Small intestine (tissue), 7 donors: ENCODE data around the gene IER5. TPM values are rescaled to one million over a fixed set of nuclear protein-coding genes. Genes with fewer than 3 reads are reported as not detected.
A peak's percentile ranks its signal among the peaks of the same experiment; 100 is the strongest.
"Not testable (repeated sequence)": the region's sequence is repeated elsewhere in the genome, so short reads cannot be mapped to it uniquely, and the experiment has no call there.

Experiments
- DNase-seq, 2 donors: peaks; one replicate each; pipeline versions ENCODE4 v3.0.0 to v3.0.0-alpha.2; 2013
- FAIRE-seq: peaks from 2 replicates; lab custom pipeline; 2012; peaks lifted over from hg19 to GRCh38; lab: Jason Lieb, UNC
- H3K27ac ChIP-seq, 3 donors: one replicate each; pipeline ENCODE4 v1.5.1; 2013; ENCODE audit warnings: low read length in 2 of 3, mild to moderate bottlenecking in 2 of 3, control low read depth in 1 of 3, inconsistent platforms in 1 of 3, low read depth in 1 of 3, moderate library complexity in 1 of 3
- H3K27me3 ChIP-seq, 3 donors: one replicate each; pipeline ENCODE4 v1.6.1; 2013; ENCODE audit warnings: low read length in 3 of 3, inconsistent platforms in 1 of 3; ENCODE audit not compliant: control insufficient read depth in 3 of 3, insufficient read depth in 3 of 3
- H3K36me3 ChIP-seq, 3 donors: one replicate each; pipeline ENCODE4 v1.6.1; 2013; ENCODE audit warnings: low read length in 3 of 3, inconsistent platforms in 1 of 3, low read depth in 1 of 3, mild to moderate bottlenecking in 1 of 3, moderate library complexity in 1 of 3; ENCODE audit not compliant: control insufficient read depth in 3 of 3, insufficient read depth in 2 of 3
- H3K4me1 ChIP-seq, 3 donors: one replicate each; pipeline ENCODE4 v1.6.1; 2013; ENCODE audit warnings: low read length in 2 of 3, inconsistent platforms in 1 of 3, low read depth in 1 of 3, mild to moderate bottlenecking in 1 of 3, moderate library complexity in 1 of 3; ENCODE audit not compliant: control insufficient read depth in 3 of 3, insufficient read depth in 2 of 3
- H3K4me3 ChIP-seq, 3 donors: one replicate each; pipeline ENCODE4 v1.5.1; 2013; ENCODE audit warnings: low read length in 3 of 3, control low read depth in 1 of 3, inconsistent platforms in 1 of 3, low read depth in 1 of 3, mild to moderate bottlenecking in 1 of 3, moderate library complexity in 1 of 3
- H3K9me3 ChIP-seq, 2 donors: one replicate each; pipeline ENCODE4 v1.6.1; 2013; ENCODE audit warnings: low read depth in 1 of 2, low read length in 1 of 2; ENCODE audit not compliant: control insufficient read depth in 2 of 2, insufficient read depth in 1 of 2
- WGBS, 3 donors: extraction: QIAGEN DNeasy Blood & Tissue Kit; methylation state at CpG; one replicate each; pipeline ENCODE4 v1.1.7; 2013; 5-methylcytosine and 5-hydroxymethylcytosine counted together
- polyA plus RNA-seq, 4 donors: library from polyadenylated mRNA; stranded (reverse) in 3 of 4; unstranded in 1 of 4; fragments of 200-250 nt in 3 of 4; fragments of 120-200 nt in 1 of 4; gene quantifications; one replicate each; pipeline versions ENCODE4 v1.2.1 to v1.2.3, GENCODE V29; 2013
- donor health status: healthy with polysubstance abuse.
- donor health status: control.
- donor health status: control.
- donor health status: Bipolar disorder and iron deficiency.
- donor health status: healthy.

The IER5 gene
- polyA plus RNA-seq, 4 donors, result 4.5 to 8.9 (median 6.3) TPM

GRCh38 chr1:181108304-181108867 lies 19.9 kb downstream of the IER5 start:
- 20 to 55% (median 35%) methylated on average over 7 of the region's 7 CpGs for WGBS, 3 donors
- no peaks in the 10 kb centered on the region for H3K9me3 ChIP-seq
- H3K27me3 ChIP-seq, result peaks cover 0 to 3% (median 0%) of the 10 kb centered on the region in 3 donors

GRCh38 chr1:181110013-181110412 lies 21.5 kb downstream of the IER5 start:
- 85 to 93% (median 87%) methylated on average over 2 of the region's 2 CpGs for WGBS, 3 donors

More at GRCh38 chr1:181108304-181108867, 19.9 kb downstream of the IER5 start:
- H3K4me3 ChIP-seq, result no peak overlapping the region
- DNase-seq (peak in 1 of 2 donors; percentile 44), FAIRE-seq (no peak)
- H3K36me3 ChIP-seq, result no peaks in the 10 kb centered on the region
- H3K4me1 ChIP-seq, result peaks cover 6 to 36% (median 22%) of the 10 kb centered on the region in 3 donors
- no peak overlapping the region for H3K27ac ChIP-seq

GRCh38 chr1:181111559-181111958 lies 23.1 kb downstream of the IER5 start:
- no peak for DNase-seq
- WGBS, 3 donors, result 79 to 91% (median 89%) methylated on average over 3 of the region's 3 CpGs
- no peak overlapping the region for H3K4me3 ChIP-seq
- H3K4me1 ChIP-seq, result peaks cover 6 to 40% (median 19%) of the 10 kb centered on the region in 3 donors
- no peaks in the 10 kb centered on the region for H3K9me3 ChIP-seq
- no peaks in the 10 kb centered on the region for H3K36me3 ChIP-seq
- FAIRE-seq, result no peak
- H3K27me3 ChIP-seq, result no peaks in the 10 kb centered on the region
- H3K27ac ChIP-seq, result no peak overlapping the region

More at GRCh38 chr1:181110013-181110412, 21.5 kb downstream of the IER5 start:
- DNase-seq (no peak), FAIRE-seq (no peak)
- H3K4me1 ChIP-seq, result peaks cover 6 to 40% (median 19%) of the 10 kb centered on the region in 3 donors
- H3K4me3 ChIP-seq, result no peak overlapping the region
- H3K27me3 ChIP-seq, result peaks cover 0 to 3% (median 0%) of the 10 kb centered on the region in 3 donors
- H3K36me3 ChIP-seq, result no peaks in the 10 kb centered on the region
- H3K27ac ChIP-seq, result no peak overlapping the region
- no peaks in the 10 kb centered on the region for H3K9me3 ChIP-seq

- WGBS, 3 donors, result 60 to 69% (median 63%) methylated on average over 10 of the region's 10 CpGs
- FAIRE-seq (no peak), DNase-seq (peak; percentile 88 to 97)
- peaks cover 6 to 42% (median 21%) of the 10 kb centered on the region in 3 donors for H3K4me1 ChIP-seq
- no peaks in the 10 kb centered on the region for H3K36me3 ChIP-seq
- H3K27ac ChIP-seq, result peak overlapping the region in 2 of 3 donors; percentile 34 to 45
- no peaks in the 10 kb centered on the region for H3K9me3 ChIP-seq
- no peaks in the 10 kb centered on the region for H3K27me3 ChIP-seq
- H3K4me3 ChIP-seq, result no peak overlapping the region
Measured at GRCh38 chr1:181112071-181112929, 23.8 kb downstream of the IER5 start.

- Histone ChIP-seq H3K9me3 (no peaks in the 10 kb centered on the region), H3K4me3 (no peak overlapping the region), H3K27me3 (no peaks in the 10 kb centered on the region), H3K36me3 (no peaks in the 10 kb centered on the region), H3K4me1 (peaks cover 6 to 44% (median 19%) of the 10 kb centered on the region in 3 donors), H3K27ac (peak overlapping the region in 2 of 3 donors; percentile 34 to 45)
- DNase-seq (peak in 1 of 2 donors; percentile 51), FAIRE-seq (no peak)
- WGBS, 3 donors, result 65 to 67% (median 65%) methylated on average over 6 of the region's 6 CpGs
Measured at GRCh38 chr1:181113059-181113641, 24.6 kb downstream of the IER5 start.

- Histone ChIP-seq H3K4me3 (no peak overlapping the region), H3K27ac (no peak overlapping the region), H3K27me3 (no peaks in the 10 kb centered on the region), H3K36me3 (no peaks in the 10 kb centered on the region), H3K4me1 (peaks cover 6 to 39% (median 19%) of the 10 kb centered on the region in 3 donors), H3K9me3 (peaks cover 0 to 4% of the 10 kb centered on the region in 2 donors)
- FAIRE-seq (no peak), DNase-seq (no peak)
- 87 to 90% (median 87%) methylated on average over 11 of the region's 11 CpGs for WGBS, 3 donors
Measured at GRCh38 chr1:181114574-181115367, 26.3 kb downstream of the IER5 start.

GRCh38 chr1:181115368-181115684 lies 26.8 kb downstream of the IER5 start:
- Histone ChIP-seq H3K9me3 (peaks cover 0 to 4% of the 10 kb centered on the region in 2 donors), H3K4me3 (no peak overlapping the region), H3K27ac (no peak overlapping the region), H3K36me3 (no peaks in the 10 kb centered on the region), H3K4me1 (peaks cover 6 to 43% (median 19%) of the 10 kb centered on the region in 3 donors), H3K27me3 (no peaks in the 10 kb centered on the region)
- WGBS, 3 donors, result 85 to 88% (median 85%) methylated on average over 3 of the region's 3 CpGs
- DNase-seq (no peak), FAIRE-seq (no peak)

GRCh38 chr1:181115971-181116370 lies 27.5 kb downstream of the IER5 start:
- not testable (repeated sequence) for H3K36me3 ChIP-seq, H3K4me3 ChIP-seq, H3K27me3 ChIP-seq, DNase-seq, FAIRE-seq, H3K27ac ChIP-seq, H3K9me3 ChIP-seq
- H3K4me1 ChIP-seq, result peaks cover 8 to 49% (median 19%) of the 10 kb centered on the region in 3 donors
- WGBS, 3 donors, result 92 to 95% (median 94%) methylated on average over 9 of the region's 9 CpGs
